Measurements from ENCODE around the gene COX8A. TPM values are rescaled to one million over a fixed set of nuclear protein-coding genes. Genes with fewer than 3 reads are reported as not detected.

Gene COX8A
- total and polyA plus RNA-seq, 2 of the 8 experiments (the other 6 are each of a cell fraction or from before 2014, with no cell fraction given): 365 to 1,720 TPM

GRCh38 chr11:64009710-64010109 is 35.3 kb downstream of the COX8A start:
- Histone ChIP-seq H3K27me3 (replicated peaks in 1 of 4; ENCODE audit: control insufficient read depth in 3 of 4, extremely low read depth in 1 of 4, insufficient read depth in 3 of 4, low read length in 3 of 4) (peaks cover 28 to 93% (median 77%) of the 10 kb centered on the region in 4 experiments), H2BK20ac (ENCODE audit: low read length) (no peak overlapping the region), H3K18ac (ENCODE audit: extremely low read depth, low read length) (no peak overlapping the region), H3K14ac (ENCODE audit: insufficient read length) (no peak overlapping the region), H4K20me1 (replicated peaks in 1 of 2; ENCODE audit: control insufficient read depth in 1 of 2, insufficient read depth in 2 of 2, low read length in 2 of 2) (peaks cover 1 to 2% of the 10 kb centered on the region in 2 experiments), H2AK5ac (ENCODE audit: low read depth, low read length) (no peak overlapping the region), H2BK15ac (ENCODE audit: low read length) (no peak overlapping the region), H3K36me3 (ENCODE audit: control insufficient read depth in 2 of 4, insufficient read depth in 4 of 4, low read length in 3 of 4) (no peaks in the 10 kb centered on the region), H3K4ac (replicated peaks; ENCODE audit: insufficient read length, low read depth, low read length) (no peak overlapping the region), H3K27ac (ENCODE audit: low read depth, low read length) (no peak overlapping the region), H3K23ac (ENCODE audit: insufficient read length) (no peak overlapping the region), H2AFZ (ENCODE audit: low read length) (no peak overlapping the region), H3K79me2 (ENCODE audit: control insufficient read depth in 1 of 2, insufficient read depth in 2 of 2, low read length in 2 of 2) (no peaks in the 10 kb centered on the region), H3K4me2 (ENCODE audit: insufficient read depth in 1 of 2, low read depth in 2 of 2, low read length in 2 of 2) (no peak overlapping the region), H3K79me1 (ENCODE audit: low read depth, low read length) (no peaks in the 10 kb centered on the region; the same call in 1 of the 2 replicates), H3K4me1 (replicated peaks in 1 of 4; ENCODE audit: control insufficient read depth in 3 of 4, insufficient read depth in 4 of 4, low read length in 3 of 4) (peaks cover 0 to 15% (median 8%) of the 10 kb centered on the region in 4 experiments; a peak in 5 of 7 replicates), H4K5ac (ENCODE audit: insufficient read length, low read depth, low read length) (no peak overlapping the region), H3K56ac (replicated peaks; ENCODE audit: insufficient read length, low read depth, low read length) (no peak overlapping the region), H3K9ac (replicated peaks in 1 of 4; ENCODE audit: extremely low read depth in 1 of 4, low read depth in 3 of 4, low read length in 3 of 4) (no peak overlapping the region), H3K9me3 (ENCODE audit: insufficient read depth in 2 of 2, low read depth in 1 of 2, low read length in 1 of 2) (peaks cover 0 to 6% of the 10 kb centered on the region in 2 experiments; a peak in 1 of 4 replicates), H4K91ac (replicated peaks; ENCODE audit: insufficient read length, low read length) (no peak overlapping the region), H4K8ac (ENCODE audit: extremely low read depth, insufficient read depth, low read length) (no peak overlapping the region), H3K23me2 (ENCODE audit: low read depth, low read length) (peaks cover 21% of the 10 kb centered on the region; the same call in 1 of the 2 replicates), H2BK120ac (replicated peaks; ENCODE audit: low read depth, low read length) (no peak overlapping the region), H3K4me3 (ENCODE audit: extremely low read depth in 1 of 4, insufficient read depth in 2 of 4, low read depth in 3 of 4, low read length in 4 of 4) (no peak overlapping the region), H2BK5ac (ENCODE audit: low read depth, low read length) (no peak overlapping the region), H2BK12ac (ENCODE audit: low read depth, low read length) (no peak overlapping the region)
- FAIRE-seq (no peak), DNase-seq (ENCODE audit: low read depth in 1 of 2, low spot score in 2 of 2) (no peak)
- ChIA-PET POLR2A (ENCODE audit: partially characterized antibody) (no interaction called here), CTCF (ENCODE audit: partially characterized antibody) (interaction anchor here (0.9 to 6.3 kb wide), 4 partner anchors 7 to 11 kb away, joined by 3 to 43 read pairs (median 12); no protein-coding TSS in a partner anchor)
- TF ChIP-seq CEBPB (IDR thresholded peaks at IDR 0.05; ENCODE audit: low read depth, low read length) (no peak), KDM1A (IDR thresholded peaks at IDR 0.05; ENCODE audit: borderline replicate concordance, low read length) (no peak), CREB1 (IDR thresholded peaks at IDR 0.05) (no peak)
- TF ChIP-seq, protein P1, sequence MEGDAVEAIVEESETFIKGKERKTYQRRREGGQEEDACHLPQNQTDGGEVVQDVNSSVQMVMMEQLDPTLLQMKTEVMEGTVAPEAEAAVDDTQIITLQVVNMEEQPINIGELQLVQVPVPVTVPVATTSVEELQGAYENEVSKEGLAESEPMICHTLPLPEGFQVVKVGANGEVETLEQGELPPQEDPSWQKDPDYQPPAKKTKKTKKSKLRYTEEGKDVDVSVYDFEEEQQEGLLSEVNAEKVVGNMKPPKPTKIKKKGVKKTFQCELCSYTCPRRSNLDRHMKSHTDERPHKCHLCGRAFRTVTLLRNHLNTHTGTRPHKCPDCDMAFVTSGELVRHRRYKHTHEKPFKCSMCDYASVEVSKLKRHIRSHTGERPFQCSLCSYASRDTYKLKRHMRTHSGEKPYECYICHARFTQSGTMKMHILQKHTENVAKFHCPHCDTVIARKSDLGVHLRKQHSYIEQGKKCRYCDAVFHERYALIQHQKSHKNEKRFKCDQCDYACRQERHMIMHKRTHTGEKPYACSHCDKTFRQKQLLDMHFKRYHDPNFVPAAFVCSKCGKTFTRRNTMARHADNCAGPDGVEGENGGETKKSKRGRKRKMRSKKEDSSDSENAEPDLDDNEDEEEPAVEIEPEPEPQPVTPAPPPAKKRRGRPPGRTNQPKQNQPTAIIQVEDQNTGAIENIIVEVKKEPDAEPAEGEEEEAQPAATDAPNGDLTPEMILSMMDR (IDR thresholded peaks at IDR 0.05; ENCODE audit: control extremely low read depth in 1 of 3, insufficient read depth in 1 of 3, low read depth in 1 of 3, low read length in 3 of 3): no peak
- WGBS, 2 experiments (ENCODE audit: extremely low coverage in 1 of 2, insufficient coverage in 1 of 2, insufficient read length in 1 of 2, insufficient replicate concordance in 2 of 2, low coverage in 1 of 2, low lambda C conversion rate in 2 of 2, missing lambda C conversion rate in 1 of 2): 94% methylated on average over 8 of the region's 8 CpGs; no CpG with 5 or more reads in 1 of the 2 experiments
